GM21576 (cell line): ENCODE data around the gene UBN2.
"Not testable (repeated sequence)": the region's sequence is repeated elsewhere in the genome, so short reads cannot be mapped to it uniquely, and the experiment has no call there.

Experiments used
- ATAC-seq: cut with Tn5 transposase; IDR thresholded peaks from one replicate; pipeline ENCODE4 v1.9.1; 2021; ENCODE audit warnings: mild to moderate bottlenecking, moderate library complexity; ENCODE audit not compliant: unreplicated experiment

UBN2 gene

DNA sequence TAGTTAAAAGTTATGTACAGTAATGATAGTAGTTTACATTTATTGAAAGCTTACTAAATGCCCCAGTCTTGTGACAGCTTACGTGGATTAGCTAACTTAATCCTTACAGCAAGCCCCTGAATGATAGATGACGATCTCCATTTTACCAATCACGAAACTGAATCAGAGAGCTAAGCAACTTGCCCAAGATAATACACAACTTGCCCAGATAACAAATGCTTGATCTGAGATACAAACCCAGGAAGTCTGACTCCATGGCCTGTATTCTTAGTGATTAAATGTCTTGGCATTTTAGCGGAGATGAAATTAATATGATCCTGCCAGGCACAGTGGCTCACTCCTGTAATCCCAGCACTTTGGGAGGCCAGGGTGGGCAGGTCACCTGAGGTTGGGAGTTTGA lies 63.2 kb downstream of the UBN2 start:
- ATAC-seq: no peak

DNA sequence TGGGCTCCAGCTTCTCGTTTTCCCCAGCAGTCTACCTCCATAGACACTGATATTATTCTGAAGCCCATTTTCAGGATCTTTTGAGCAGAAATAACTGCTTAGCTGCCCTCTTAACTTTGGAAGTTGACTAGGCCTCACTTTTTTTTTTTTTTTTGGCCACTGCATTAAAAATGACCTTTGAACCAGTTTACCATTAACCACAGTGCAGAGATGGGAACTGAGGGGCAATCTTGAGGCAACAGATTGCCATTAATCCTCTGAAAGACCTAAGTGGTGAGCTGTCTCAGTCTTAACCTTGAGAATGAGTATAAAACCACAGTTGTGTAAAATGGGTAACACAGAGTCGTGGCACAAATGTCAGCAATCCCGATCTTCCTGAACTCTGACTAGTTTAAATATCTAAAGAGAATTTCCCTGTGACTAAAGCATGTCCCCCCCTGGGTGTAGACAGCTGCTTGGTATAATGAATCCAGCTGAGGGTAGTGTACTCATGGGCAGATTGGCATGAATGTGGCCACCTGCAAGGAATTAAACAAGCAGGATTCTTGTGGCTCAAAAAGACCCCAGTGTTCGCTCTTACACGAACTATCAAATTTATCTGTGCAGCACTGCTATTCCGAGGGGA lies 64.0 kb downstream of the UBN2 start:
- ATAC-seq: no peak

DNA sequence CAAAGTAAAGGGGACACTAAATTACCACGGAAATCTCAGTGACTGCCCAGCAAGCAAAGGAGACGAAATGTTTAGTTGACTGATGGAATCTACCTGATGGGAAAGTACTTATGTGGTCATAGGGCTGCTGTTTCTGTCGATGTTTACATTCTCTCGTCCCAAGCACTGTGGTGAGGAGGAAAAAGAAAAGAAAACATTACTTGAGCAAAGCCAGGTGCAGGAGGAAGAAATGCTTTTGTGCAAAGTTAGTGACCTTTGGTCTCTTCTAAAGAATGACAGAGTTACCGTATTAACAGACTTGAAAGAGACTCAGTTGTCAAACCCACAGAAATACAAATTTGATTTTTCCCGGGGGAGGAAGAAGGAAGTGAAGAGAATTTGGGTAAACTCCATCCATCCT lies 66.8 kb downstream of the UBN2 start:
- no peak for ATAC-seq

DNA sequence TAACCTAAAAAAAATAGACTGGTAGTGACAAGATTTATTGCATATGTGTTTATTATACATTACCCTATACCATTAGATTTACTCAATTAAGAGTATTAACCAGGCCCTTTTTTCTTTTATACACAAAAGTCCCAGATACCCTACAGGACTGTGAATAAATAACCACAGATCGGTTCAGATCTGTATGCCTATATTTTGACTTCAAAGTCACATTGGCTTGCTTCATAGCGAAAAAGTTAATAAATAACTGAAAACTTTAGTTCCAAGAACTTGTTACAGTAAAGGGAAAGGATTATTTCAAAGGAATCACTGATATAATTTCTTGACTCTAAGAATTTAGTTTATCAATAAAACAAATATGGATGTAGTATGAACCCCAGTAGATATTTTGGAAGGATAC lies 68.3 kb downstream of the UBN2 start:
- ATAC-seq: no peak

DNA sequence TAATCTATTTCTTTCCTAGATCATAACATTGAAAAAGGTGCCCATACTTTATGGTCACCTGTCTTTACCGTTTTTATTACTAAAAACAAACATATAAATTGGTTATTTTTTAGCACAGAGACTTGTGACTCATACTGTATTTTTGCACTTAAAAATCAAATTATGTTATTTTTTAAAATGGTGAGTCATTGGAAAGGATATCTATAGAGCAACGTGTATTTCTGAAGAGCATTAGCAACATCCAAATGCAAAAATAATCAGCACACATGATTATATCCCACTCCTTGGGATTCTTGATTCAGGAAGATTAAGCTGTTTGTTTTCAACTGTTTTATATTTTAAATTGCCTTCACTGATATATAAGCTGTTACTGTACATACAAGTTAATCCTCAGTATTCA lies 69.4 kb downstream of the UBN2 start:
- no peak for ATAC-seq

DNA sequence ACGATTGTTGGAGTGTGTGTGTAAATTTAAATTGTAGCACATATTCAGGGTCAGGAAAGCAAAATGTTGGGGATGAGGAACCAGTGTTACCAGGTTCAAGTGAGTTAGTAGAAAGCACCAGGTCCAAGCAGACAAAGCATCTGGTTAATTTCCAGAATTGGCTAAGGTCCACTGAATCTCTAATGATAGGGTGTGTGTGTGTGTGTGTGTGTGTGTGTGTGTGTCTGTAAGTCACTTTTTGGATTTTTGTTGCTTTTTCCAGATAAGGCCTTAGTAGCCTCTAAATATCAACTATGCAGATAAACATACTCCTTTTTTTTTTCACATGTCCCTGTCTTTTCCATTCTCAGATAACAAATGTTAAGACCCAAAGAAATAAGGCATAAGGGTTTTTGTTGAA lies 73.5 kb downstream of the UBN2 start:
- no peak for ATAC-seq

GRCh38 chr7:139317939-139318505 lies 87.0 kb downstream of the UBN2 start:
- no peak for ATAC-seq

GRCh38 chr7:139321071-139321745 lies 90.2 kb downstream of the UBN2 start:
- no peak for ATAC-seq

DNA sequence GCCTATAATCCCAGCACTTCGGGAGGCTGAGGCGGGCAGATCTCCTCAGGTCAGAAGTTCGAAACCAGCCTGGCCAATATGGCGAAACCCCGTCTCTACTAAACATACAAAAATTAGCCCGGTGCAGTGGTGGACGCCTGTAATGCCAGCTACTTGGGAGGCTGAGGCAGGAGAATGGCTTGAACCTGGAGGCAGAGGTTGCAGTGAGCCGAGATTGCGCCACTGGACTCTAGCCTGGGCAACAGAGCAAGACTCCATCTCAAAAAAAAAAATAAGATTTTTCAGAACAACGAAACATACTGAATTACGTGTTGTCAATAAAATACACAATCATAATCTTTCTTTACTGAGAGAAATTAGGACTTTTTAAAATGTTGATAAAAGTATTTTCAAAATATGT lies 93.7 kb downstream of the UBN2 start:
- ATAC-seq: not testable (repeated sequence)

DNA sequence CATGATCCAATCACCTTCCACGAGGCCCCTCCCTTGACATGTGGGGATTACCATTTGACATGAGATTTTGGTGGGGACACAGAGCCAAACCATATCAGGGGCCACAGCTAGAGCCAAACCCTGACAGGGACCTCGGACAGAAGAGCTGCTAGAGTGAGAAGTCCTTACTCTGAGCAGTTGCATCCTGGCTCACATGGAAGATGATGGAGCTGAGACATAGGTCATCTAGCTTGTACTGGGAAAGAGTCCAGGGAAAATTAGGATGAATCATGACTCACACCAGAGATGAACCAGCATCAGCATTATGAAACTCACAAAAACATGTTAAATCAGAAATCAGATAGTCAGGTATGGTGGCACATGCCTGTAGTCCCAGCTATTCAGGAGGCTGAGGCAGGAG lies 97.3 kb downstream of the UBN2 start:
- ATAC-seq: no peak

- no peak for ATAC-seq
These were observed 98.1 kb downstream of the UBN2 start for GRCh38 chr7:139329119-139329518.

DNA sequence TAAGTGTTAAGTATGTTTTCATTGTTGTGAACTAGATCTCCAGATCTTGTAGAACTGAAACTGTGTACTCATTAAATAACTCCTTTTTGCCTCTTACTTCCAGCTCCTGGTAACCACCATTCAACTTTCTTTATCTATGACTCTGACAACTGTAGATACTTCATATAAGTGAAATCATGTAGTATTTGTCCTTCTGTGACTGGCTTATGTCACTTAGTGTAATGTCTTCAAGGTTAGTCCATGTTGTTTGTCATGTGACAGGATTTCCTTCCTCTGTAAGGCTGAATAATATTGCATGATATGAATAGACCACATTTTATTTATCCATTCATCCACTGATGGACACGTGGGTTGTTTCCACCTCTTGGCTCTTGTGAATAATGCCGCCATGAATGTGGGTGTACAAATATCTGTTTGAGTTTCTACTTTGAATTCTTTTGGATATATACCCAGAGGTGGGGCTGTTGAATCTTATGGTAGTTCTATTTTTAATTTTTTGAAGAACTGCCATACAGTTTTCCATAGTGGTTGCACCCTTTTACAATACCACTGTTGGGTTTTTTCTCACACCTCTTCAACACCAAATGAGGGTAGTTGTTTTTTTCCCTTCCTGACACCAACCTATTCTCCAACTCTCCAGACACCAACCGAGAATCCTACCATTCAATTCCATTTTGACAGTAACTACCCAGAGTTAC lies 99.4 kb downstream of the UBN2 start:
- ATAC-seq: no peak

GRCh38 chr7:139332697-139333359 lies 101.8 kb downstream of the UBN2 start:
- no peak for ATAC-seq

- not testable (repeated sequence) for ATAC-seq
These were observed 102.4 kb downstream of the UBN2 start for GRCh38 chr7:139333443-139333842.

GRCh38 chr7:139334399-139335150 lies 103.5 kb downstream of the UBN2 start:
- no peak for ATAC-seq

- ATAC-seq: no peak
These were observed 108.0 kb downstream of the UBN2 start for GRCh38 chr7:139339025-139339424.

DNA sequence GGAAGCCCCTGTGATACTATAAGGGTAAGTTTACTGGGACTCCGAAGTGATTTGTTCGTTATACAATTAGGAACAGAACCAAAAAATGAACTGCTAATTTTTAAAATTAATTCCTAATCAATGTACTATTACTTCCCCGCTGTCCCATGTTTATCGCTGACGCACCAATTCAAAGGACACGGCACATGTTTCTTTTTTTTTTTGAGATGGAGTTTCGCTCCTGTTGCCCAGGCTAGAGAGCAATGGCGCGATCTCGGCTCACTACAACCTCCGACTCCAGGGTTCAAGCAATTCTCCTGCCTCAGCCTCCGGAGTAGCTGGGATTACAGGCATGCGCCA lies 108.6 kb downstream of the UBN2 start:
- ATAC-seq: no peak

GRCh38 chr7:139340037-139340807 lies 109.2 kb downstream of the UBN2 start:
- ATAC-seq: peak; percentile 83

GRCh38 chr7:139340808-139341057 lies 109.7 kb downstream of the UBN2 start:
- no peak for ATAC-seq

DNA sequence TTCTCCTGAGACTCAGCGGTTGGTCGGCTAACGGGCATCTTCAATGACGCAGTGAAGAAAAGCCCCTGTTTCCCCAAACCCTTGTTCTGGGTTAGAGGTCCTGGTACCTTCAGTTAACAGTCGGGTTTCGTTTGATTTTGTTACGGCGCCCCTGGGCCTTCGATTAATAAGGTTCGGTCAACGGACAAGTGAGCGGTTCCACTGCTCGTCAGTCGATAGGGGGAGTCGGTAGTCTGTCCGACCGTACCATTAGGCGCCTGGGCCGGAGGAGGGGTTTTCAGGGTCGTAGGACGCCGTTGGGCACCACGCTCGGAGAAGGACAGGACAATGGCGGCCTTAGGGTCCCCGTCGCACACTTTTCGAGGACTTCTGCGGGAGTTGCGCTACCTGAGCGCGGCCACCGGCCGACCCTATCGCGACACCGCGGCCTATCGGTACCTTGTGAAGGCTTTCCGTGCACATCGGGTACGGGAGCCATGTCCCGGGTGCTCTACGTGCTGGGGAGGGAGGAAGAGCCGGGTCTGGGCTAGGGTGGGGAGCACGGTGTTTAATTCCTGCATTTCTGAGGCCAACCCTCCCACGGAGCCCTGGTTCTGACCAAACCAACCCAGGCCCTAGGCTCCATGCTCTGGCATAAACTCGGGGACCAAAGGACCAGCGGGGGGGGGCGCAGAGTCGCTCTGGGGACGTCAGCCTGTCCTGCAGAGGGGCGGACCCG lies 110.2 kb downstream of the UBN2 start, which contains the start of gene FMC1:
Gene FMC1 (plus strand): TSS at position 280 of the 718 bp plus-strand sequence. CDS start 48 bp downstream, at position 328.
- ATAC-seq: peak; percentile 64
